ENCODE measurements around the gene PEMT.

PEMT gene

DNA sequence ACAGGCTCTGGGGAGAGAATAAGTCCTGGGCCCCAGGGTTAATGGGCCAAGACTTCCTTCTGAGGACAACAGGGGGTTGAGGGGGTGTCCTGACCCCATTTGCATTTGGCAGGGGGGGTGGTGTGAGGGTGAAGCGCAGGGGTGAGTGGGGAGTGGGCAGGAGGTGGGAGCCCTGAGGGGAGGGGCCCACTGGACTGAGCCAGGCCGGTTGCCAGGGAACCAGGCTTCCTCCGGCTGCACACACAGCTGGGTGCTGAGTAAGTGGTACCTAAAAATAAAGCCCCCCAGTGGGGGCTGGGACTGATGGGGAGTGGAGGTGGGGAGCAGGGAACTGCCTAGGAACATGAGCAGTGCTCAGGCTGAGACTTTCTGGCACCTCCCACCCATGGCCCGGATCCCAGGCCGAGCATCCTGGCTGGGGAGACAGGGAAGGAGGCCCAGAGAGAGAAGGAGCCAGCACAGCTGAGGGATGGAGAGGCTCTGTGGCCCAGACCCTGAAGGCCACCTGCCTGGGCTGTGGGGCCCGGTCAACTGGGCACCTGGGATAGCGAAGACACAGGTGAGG, 87.9 kb downstream of the PEMT start:
- DNase-seq (ENCODE audit: low spot score) = no peak

DNA sequence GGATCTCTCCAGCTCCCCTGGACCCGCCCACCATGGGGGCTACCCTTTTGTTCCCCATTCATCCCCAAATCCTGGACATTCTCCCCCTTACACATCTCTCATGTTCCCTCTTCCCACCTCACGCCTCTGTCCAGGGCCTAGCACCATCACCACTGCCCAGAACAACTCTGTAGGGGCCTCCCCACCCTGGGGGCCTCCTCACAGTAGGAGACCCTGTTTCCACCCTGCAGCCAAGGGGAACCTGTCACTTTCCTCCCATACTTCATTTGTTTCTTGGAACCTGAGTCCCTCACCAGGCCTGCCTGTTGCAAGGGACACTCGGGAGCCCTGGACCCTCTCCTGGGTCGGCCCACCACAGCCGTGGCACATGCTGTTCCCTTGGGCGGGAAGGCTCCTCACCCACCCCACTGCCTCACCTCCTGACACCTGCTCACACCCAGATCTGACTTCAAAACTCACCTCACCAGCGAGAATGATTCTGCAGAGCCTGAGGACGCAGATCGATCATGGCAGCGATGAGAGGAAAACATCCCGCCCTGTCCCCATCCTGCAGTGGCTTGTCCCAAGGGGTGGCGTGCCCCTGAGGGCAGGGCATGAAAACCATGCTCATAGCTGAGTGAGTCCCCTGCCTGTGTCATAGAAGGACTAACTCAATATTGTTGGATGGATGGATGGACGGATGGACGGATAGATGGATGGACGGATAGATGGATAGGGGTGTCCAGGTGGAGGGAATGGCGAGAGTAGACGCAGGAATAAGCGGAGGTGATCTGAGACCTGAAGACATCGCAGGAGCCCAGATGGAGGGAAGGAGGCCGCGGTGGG, 88.6 kb downstream of the PEMT start:
- DNase-seq (ENCODE audit: low spot score) = no peak

- no peak for DNase-seq (ENCODE audit: low spot score)
Observed at GRCh38 chr17:17500999-17501605, 90.4 kb downstream of the PEMT start.

GRCh38 chr17:17499402-17500145, 91.9 kb downstream of the PEMT start:
- no peak for DNase-seq (ENCODE audit: low spot score)

- no peak for DNase-seq (ENCODE audit: low spot score)
Observed at GRCh38 chr17:17498606-17499301, 92.8 kb downstream of the PEMT start.

GRCh38 chr17:17497845-17498520, 93.5 kb downstream of the PEMT start:
- DNase-seq (ENCODE audit: low spot score) = no peak

GRCh38 chr17:17497065-17497844, 94.3 kb downstream of the PEMT start:
- no peak for DNase-seq (ENCODE audit: low spot score)

DNA sequence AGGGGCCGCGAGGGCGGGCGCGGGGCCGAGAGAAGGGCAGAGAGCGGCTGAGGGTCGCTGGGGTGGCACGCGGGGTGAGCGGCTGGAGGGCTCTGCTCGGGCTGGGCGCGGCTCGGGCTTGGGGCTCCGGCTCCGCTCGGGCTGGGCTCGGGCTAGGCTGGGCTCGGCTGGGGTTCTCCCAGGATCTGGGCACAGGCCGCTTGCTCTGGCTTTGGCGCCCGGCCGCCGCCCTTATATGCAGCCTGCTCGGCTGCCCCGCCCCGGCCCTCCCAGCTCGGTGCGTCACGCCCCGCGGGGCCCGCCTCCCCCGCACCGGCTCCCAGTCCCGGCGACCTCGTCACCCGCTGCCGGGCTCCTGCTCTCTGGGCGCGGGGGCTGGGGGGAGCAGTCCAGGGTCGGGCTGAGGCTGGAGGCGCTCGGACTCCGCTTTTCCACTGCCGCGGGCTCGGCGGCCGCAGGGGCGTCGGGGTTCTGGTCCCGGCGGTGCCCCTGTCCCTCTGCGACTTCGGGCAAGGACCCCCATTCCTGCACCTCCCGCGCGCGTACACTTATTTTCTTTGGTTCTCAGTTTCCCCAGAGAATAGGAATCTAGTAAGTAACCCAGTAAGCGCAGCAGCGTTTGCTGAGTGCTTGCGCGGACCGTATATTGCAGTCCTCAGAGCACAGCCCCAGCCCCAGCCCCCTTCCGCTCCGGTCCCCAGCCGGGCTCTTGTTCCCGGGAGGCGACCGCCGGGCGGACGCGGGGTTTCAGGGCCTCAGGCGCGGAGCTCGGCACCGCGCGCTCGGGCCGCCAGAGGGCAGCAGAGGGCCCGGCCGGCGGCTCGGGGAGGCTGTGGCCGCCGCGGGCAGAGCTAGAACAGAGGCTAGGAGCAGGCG, 95.1 kb downstream of the PEMT start, which contains the start of gene RASD1:
RASD1 (minus strand) TSS at position 207 of the 876 bp plus-strand sequence. CDS start 214 bp downstream, outside the sequence.
- DNase-seq (ENCODE audit: low spot score) = peak; percentile 99

- no peak for DNase-seq (ENCODE audit: low spot score)
Observed at GRCh38 chr17:17495536-17496188, 95.8 kb downstream of the PEMT start.

DNA sequence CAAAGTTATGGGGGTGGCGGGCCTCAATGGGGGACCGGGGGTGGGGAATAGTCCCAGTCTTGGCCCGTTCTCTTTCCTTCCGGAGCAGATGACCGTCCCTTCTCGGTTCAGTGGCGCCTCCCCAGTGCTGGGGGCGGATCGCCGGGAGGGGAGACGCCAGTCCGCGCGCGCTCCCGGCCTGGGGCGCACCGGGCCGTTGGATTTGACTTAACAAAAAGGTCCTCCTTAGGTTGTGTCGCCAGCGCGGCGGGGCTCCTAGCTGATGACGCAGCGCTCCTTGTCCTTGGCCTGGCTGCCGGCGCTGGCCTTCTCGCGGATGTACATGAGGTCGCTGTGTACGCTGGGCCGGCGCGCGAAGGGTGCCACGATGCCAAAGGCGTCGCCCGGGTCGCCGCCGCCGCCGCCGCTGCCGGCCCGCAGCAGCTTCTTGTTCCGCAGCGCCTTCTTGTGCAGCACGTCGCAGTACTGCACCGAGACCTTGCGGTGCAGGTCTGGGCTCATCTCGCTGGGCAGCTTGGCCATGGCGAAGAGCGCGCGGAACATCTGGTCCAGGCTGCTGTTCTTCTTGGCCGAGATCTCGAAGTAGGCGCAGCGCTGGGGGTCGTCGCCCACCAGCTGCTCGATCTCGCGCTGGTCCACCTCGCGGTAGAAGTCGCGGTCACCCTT, 96.5 kb downstream of the PEMT start:
- peak; percentile 60 for DNase-seq (ENCODE audit: low spot score)

DNA sequence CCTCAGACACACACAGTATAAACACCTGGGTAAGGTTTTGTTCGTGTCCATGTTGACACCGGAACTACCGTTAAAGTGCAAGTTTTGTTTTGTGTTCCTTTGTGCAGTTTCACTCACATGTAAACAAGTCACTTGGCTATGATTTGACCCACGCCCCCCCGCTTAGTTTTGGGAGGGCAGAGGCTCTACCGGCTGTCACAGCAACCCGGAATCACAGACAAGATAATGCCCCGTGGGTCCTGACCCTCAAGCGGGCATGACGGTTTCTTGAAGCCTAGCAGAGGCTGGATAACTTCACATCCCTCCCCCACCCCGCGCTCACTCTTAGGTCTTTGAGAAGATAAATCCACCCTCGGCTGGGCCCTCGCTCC, 97.0 kb downstream of the PEMT start:
- no peak for DNase-seq (ENCODE audit: low spot score)

DNA sequence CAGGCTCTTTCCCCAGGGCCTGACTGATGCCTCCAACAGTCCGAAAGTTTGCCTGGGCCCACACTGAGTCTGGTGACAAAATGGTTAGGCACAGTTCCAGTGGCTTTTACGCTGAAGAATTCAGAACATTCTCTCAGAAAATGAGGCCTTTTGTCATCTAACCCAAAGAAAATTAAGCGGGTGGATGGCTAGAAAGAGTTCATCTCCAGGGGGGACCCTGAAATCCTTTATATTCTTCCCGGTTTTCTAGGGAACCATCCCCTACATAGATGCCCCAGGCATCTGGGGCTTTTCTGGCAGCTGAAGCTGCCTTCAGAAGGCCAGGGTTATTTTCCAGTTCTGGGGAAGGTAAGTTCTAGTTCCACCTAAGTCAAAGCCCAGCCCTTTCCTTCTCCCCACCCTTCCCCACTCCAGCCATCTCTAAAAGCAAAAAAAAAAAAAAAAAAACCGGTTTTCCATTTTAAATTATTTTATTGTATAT, 97.5 kb downstream of the PEMT start:
- no peak for DNase-seq (ENCODE audit: low spot score)

DNA sequence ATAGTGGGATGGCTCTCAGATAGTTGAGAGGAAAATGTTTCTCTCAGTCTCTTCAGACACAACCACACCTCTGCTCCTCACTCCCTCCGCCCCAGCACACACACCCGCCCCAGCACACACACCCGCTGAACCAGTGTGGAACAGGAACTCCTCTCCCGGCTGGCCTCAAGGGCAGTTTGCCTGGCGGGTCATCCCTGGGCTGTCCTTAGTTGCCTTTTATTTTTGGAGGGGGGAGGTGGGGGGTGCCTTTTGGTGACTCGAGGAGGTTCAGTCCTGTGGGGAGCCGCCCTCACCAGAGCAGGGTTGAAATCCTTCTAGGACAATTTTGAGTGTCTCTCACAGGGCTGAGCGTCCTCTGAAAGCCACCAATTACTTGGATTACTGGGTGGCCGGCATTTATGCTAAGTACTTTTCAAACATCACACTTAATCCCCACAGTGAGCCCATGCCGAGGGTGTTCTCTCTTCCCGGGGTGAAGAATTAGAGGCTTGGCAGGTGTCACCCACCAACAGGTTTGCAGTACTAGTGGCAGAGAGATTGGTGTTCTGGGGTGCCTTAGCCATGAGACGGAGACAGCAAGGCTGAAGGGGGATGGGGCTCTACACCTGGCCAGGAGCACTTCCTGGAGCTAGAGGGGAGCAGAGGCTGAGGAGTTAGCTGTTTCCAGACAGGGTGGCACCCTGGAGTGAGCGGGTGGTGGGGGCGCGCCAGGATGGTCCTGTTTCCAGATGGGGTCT, 98.1 kb downstream of the PEMT start:
- DNase-seq (ENCODE audit: low spot score) = no peak

DNA sequence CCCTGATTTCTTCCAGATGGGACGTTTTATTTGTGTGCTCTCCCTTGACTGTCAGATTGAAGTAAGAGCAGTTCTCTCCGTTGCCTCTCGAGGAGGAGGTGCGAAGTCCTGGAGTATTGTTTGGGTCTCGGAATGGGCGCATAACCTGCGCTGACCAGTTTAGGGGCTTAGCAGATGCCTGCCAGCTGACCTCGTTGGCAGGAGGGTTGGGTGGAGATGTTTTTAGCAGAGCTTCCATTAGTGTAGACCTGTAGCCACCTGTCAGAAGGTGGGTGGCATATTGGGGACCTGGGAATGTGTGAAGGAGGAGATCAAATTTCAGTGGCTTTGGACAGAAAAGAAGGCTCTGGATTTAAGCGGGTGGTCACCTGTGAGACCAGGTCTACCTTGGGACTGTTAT, 98.9 kb downstream of the PEMT start:
- no peak for DNase-seq (ENCODE audit: low spot score)

- DNase-seq (ENCODE audit: low spot score) = no peak
Observed at GRCh38 chr17:17492085-17492484, 99.4 kb downstream of the PEMT start.

DNA sequence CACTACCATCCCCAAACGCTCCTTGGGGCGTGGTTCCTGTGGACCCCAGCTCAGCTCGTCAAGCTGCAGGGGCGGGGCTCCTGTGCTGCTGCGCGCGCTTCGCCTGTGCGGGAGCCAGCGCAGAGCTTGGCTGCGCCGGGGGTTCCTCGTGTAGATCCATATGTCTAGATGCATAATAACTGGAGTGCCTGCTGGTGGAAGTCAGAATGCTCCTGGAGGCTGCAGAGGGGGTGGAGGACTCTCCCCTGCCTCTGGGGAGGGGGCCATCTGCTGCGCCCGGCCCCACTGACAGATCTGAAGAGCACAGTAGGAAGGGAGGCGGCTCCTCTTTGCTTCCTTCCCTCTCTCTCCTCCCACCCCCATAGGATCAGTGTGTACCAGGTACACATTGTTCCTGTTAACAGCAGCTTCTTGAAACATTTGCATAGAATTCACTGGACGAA, 99.9 kb downstream of the PEMT start:
- no peak for DNase-seq (ENCODE audit: low spot score)

GRCh38 chr17:17491031-17491471, 100.5 kb downstream of the PEMT start:
- no peak for DNase-seq (ENCODE audit: low spot score)
